ENCODE data around the gene ALCAM. TPM values are rescaled to one million over a fixed set of nuclear protein-coding genes. Genes with fewer than 3 reads are reported as not detected.

ALCAM gene
- total RNA-seq, 1 experiment from 2014 or later: 16.4 TPM

GRCh38 chr3:105473521-105474223 is 107.0 kb downstream of the ALCAM start:
- no peaks in the 10 kb centered on the region for H3K9me2 ChIP-seq (replicated peaks; ENCODE audit: insufficient read depth, low read length)
- H3K9me3 ChIP-seq (ENCODE audit: low read length): no peaks in the 10 kb centered on the region
- H3K36me3 ChIP-seq (ENCODE audit: insufficient read depth, low read length): no peaks in the 10 kb centered on the region
- no peaks in the 10 kb centered on the region for H3K79me2 ChIP-seq (ENCODE audit: low read length)
- H3K4me2 ChIP-seq (ENCODE audit: low read depth, low read length, poor library complexity, severe bottlenecking): no peak overlapping the region
- no peak overlapping the region for H3K27ac ChIP-seq (ENCODE audit: low read length)
- no peaks in the 10 kb centered on the region for H4K20me1 ChIP-seq (ENCODE audit: insufficient read depth, low read depth, low read length)
- no peak overlapping the region for H3K9ac ChIP-seq (ENCODE audit: low read length)
- H3K4me3 ChIP-seq (ENCODE audit: low read length): no peak overlapping the region
- H3K4me1 ChIP-seq (ENCODE audit: low read length): no peaks in the 10 kb centered on the region
- H2AFZ ChIP-seq (ENCODE audit: low read length): no peak overlapping the region
- no peak for DNase-seq
- no peaks in the 10 kb centered on the region for H3K27me3 ChIP-seq (ENCODE audit: low read length)

GRCh38 chr3:105480768-105481167 is 114.1 kb downstream of the ALCAM start:
- no peak for DNase-seq
- Histone ChIP-seq H3K4me2 (ENCODE audit: low read depth, low read length, poor library complexity, severe bottlenecking) (no peak overlapping the region), H2AFZ (ENCODE audit: low read length) (no peak overlapping the region), H3K9me3 (ENCODE audit: low read length) (no peaks in the 10 kb centered on the region), H3K4me3 (ENCODE audit: low read length) (no peak overlapping the region), H3K27me3 (ENCODE audit: low read length) (no peaks in the 10 kb centered on the region), H3K27ac (ENCODE audit: low read length) (no peak overlapping the region), H3K36me3 (ENCODE audit: insufficient read depth, low read length) (no peaks in the 10 kb centered on the region), H3K9me2 (replicated peaks; ENCODE audit: insufficient read depth, low read length) (no peaks in the 10 kb centered on the region), H4K20me1 (ENCODE audit: insufficient read depth, low read depth, low read length) (no peaks in the 10 kb centered on the region; the same call in 1 of the 2 replicates), H3K9ac (ENCODE audit: low read length) (no peak overlapping the region), H3K4me1 (ENCODE audit: low read length) (no peaks in the 10 kb centered on the region), H3K79me2 (ENCODE audit: low read length) (no peaks in the 10 kb centered on the region)

- H3K4me2 ChIP-seq (ENCODE audit: low read depth, low read length, poor library complexity, severe bottlenecking): no peak overlapping the region
- DNase-seq: no peak
- no peaks in the 10 kb centered on the region; the same call in 1 of the 2 replicates for H4K20me1 ChIP-seq (ENCODE audit: insufficient read depth, low read depth, low read length)
- no peaks in the 10 kb centered on the region for H3K9me3 ChIP-seq (ENCODE audit: low read length)
- no peak overlapping the region for H3K4me3 ChIP-seq (ENCODE audit: low read length)
- H3K27ac ChIP-seq (ENCODE audit: low read length): no peak overlapping the region
- H3K36me3 ChIP-seq (ENCODE audit: insufficient read depth, low read length): no peaks in the 10 kb centered on the region
- no peaks in the 10 kb centered on the region for H3K4me1 ChIP-seq (ENCODE audit: low read length)
- no peaks in the 10 kb centered on the region for H3K9me2 ChIP-seq (replicated peaks; ENCODE audit: insufficient read depth, low read length)
- H3K27me3 ChIP-seq (ENCODE audit: low read length): no peaks in the 10 kb centered on the region
- no peak overlapping the region for H2AFZ ChIP-seq (ENCODE audit: low read length)
- no peak overlapping the region for H3K9ac ChIP-seq (ENCODE audit: low read length)
- no peaks in the 10 kb centered on the region for H3K79me2 ChIP-seq (ENCODE audit: low read length)
Measured at GRCh38 chr3:105483476-105483875, 116.8 kb downstream of the ALCAM start.

- H3K9me2 ChIP-seq (replicated peaks; ENCODE audit: insufficient read depth, low read length): no peaks in the 10 kb centered on the region
- H3K9me3 ChIP-seq (ENCODE audit: low read length): no peaks in the 10 kb centered on the region
Measured at GRCh38 chr3:105490045-105490444, 123.3 kb downstream of the ALCAM start.

GRCh38 chr3:105493305-105493892 is 126.7 kb downstream of the ALCAM start:
- H3K79me2 ChIP-seq (ENCODE audit: low read length): no peaks in the 10 kb centered on the region
- H3K27ac ChIP-seq (ENCODE audit: low read length): no peak overlapping the region
- H3K9ac ChIP-seq (ENCODE audit: low read length): no peak overlapping the region
- H4K20me1 ChIP-seq (ENCODE audit: insufficient read depth, low read depth, low read length): no peaks in the 10 kb centered on the region
- no peak for DNase-seq
- no peak overlapping the region for H3K4me2 ChIP-seq (ENCODE audit: low read depth, low read length, poor library complexity, severe bottlenecking)
- no peaks in the 10 kb centered on the region for H3K36me3 ChIP-seq (ENCODE audit: insufficient read depth, low read length)
- H3K9me3 ChIP-seq (ENCODE audit: low read length): no peaks in the 10 kb centered on the region
- no peak overlapping the region for H2AFZ ChIP-seq (ENCODE audit: low read length)
- no peaks in the 10 kb centered on the region for H3K9me2 ChIP-seq (replicated peaks; ENCODE audit: insufficient read depth, low read length)
- no peaks in the 10 kb centered on the region for H3K27me3 ChIP-seq (ENCODE audit: low read length)
- no peaks in the 10 kb centered on the region for H3K4me1 ChIP-seq (ENCODE audit: low read length)
- no peak overlapping the region for H3K4me3 ChIP-seq (ENCODE audit: low read length)

More at GRCh38 chr3:105490045-105490444, 123.3 kb downstream of the ALCAM start:
- no peaks in the 10 kb centered on the region for H3K4me1 ChIP-seq (ENCODE audit: low read length)
- DNase-seq: no peak
- H4K20me1 ChIP-seq (ENCODE audit: insufficient read depth, low read depth, low read length): no peaks in the 10 kb centered on the region
- H3K9ac ChIP-seq (ENCODE audit: low read length): no peak overlapping the region
- no peak overlapping the region for H2AFZ ChIP-seq (ENCODE audit: low read length)
- no peak overlapping the region for H3K27ac ChIP-seq (ENCODE audit: low read length)
- no peak overlapping the region for H3K4me3 ChIP-seq (ENCODE audit: low read length)
- no peak overlapping the region for H3K4me2 ChIP-seq (ENCODE audit: low read depth, low read length, poor library complexity, severe bottlenecking)
- H3K79me2 ChIP-seq (ENCODE audit: low read length): no peaks in the 10 kb centered on the region
- no peaks in the 10 kb centered on the region for H3K36me3 ChIP-seq (ENCODE audit: insufficient read depth, low read length)
- no peaks in the 10 kb centered on the region for H3K27me3 ChIP-seq (ENCODE audit: low read length)

- H3K36me3 ChIP-seq (ENCODE audit: insufficient read depth, low read length): no peaks in the 10 kb centered on the region
- no peaks in the 10 kb centered on the region for H3K9me2 ChIP-seq (replicated peaks; ENCODE audit: insufficient read depth, low read length)
- no peak overlapping the region for H3K27ac ChIP-seq (ENCODE audit: low read length)
- no peak overlapping the region for H3K4me2 ChIP-seq (ENCODE audit: low read depth, low read length, poor library complexity, severe bottlenecking)
- H3K79me2 ChIP-seq (ENCODE audit: low read length): no peaks in the 10 kb centered on the region
- H3K4me1 ChIP-seq (ENCODE audit: low read length): no peaks in the 10 kb centered on the region
- no peak overlapping the region for H2AFZ ChIP-seq (ENCODE audit: low read length)
- H4K20me1 ChIP-seq (ENCODE audit: insufficient read depth, low read depth, low read length): no peaks in the 10 kb centered on the region
- H3K9ac ChIP-seq (ENCODE audit: low read length): no peak overlapping the region
- H3K4me3 ChIP-seq (ENCODE audit: low read length): no peak overlapping the region
- H3K9me3 ChIP-seq (ENCODE audit: low read length): no peaks in the 10 kb centered on the region
- H3K27me3 ChIP-seq (ENCODE audit: low read length): no peaks in the 10 kb centered on the region
- no peak for DNase-seq
Measured at GRCh38 chr3:105495021-105495420, 128.3 kb downstream of the ALCAM start.

GRCh38 chr3:105496343-105496742 is 129.6 kb downstream of the ALCAM start:
- H3K4me1 ChIP-seq (ENCODE audit: low read length): no peaks in the 10 kb centered on the region
- H3K4me3 ChIP-seq (ENCODE audit: low read length): no peak overlapping the region
- no peaks in the 10 kb centered on the region for H3K9me3 ChIP-seq (ENCODE audit: low read length)
- no peak for DNase-seq
- no peak overlapping the region for H3K9ac ChIP-seq (ENCODE audit: low read length)
- H3K27me3 ChIP-seq (ENCODE audit: low read length): no peaks in the 10 kb centered on the region
- no peaks in the 10 kb centered on the region for H3K79me2 ChIP-seq (ENCODE audit: low read length)
- no peaks in the 10 kb centered on the region for H4K20me1 ChIP-seq (ENCODE audit: insufficient read depth, low read depth, low read length)
- H2AFZ ChIP-seq (ENCODE audit: low read length): no peak overlapping the region
- H3K27ac ChIP-seq (ENCODE audit: low read length): no peak overlapping the region
- no peaks in the 10 kb centered on the region for H3K9me2 ChIP-seq (replicated peaks; ENCODE audit: insufficient read depth, low read length)
- no peak overlapping the region for H3K4me2 ChIP-seq (ENCODE audit: low read depth, low read length, poor library complexity, severe bottlenecking)
- no peaks in the 10 kb centered on the region for H3K36me3 ChIP-seq (ENCODE audit: insufficient read depth, low read length)

- Histone ChIP-seq H3K4me1 (ENCODE audit: low read length) (no peaks in the 10 kb centered on the region), H3K36me3 (ENCODE audit: insufficient read depth, low read length) (no peaks in the 10 kb centered on the region), H4K20me1 (ENCODE audit: insufficient read depth, low read depth, low read length) (no peaks in the 10 kb centered on the region), H3K9me3 (ENCODE audit: low read length) (no peaks in the 10 kb centered on the region), H3K9me2 (replicated peaks; ENCODE audit: insufficient read depth, low read length) (no peaks in the 10 kb centered on the region), H3K79me2 (ENCODE audit: low read length) (no peaks in the 10 kb centered on the region), H3K9ac (ENCODE audit: low read length) (no peak overlapping the region), H3K4me2 (ENCODE audit: low read depth, low read length, poor library complexity, severe bottlenecking) (no peak overlapping the region), H3K27ac (ENCODE audit: low read length) (no peak overlapping the region), H3K4me3 (ENCODE audit: low read length) (no peak overlapping the region), H2AFZ (ENCODE audit: low read length) (no peak overlapping the region), H3K27me3 (ENCODE audit: low read length) (no peaks in the 10 kb centered on the region)
- DNase-seq: no peak
Measured at GRCh38 chr3:105497386-105497785, 130.7 kb downstream of the ALCAM start.

All from Karpas-422 (cell line).